AG04450 (cell line): ENCODE results near the gene UGP2. TPM values are rescaled to one million over a fixed set of nuclear protein-coding genes. Genes with fewer than 3 reads are reported as not detected.

Source experiments
- CTCF ChIA-PET: fragments of 300-600, 350-600 bp; formaldehyde crosslinking; extraction: SDS; loops from one replicate; lab custom pipeline; 2022; ENCODE audit warnings: antibody characterized with exemption, inconsistent platforms; lab: Charles Lee
- POLR2A ChIA-PET: fragments of 350-600 bp; formaldehyde crosslinking; extraction: SDS; loops from one replicate; lab custom pipeline; 2021; ENCODE audit warnings: antibody characterized with exemption, inconsistent platforms; lab: Yijun Ruan, JAX
- DNase-seq: peaks from one replicate; pipeline ENCODE4 v3.0.0-alpha.2; 2011; ENCODE audit warnings: low read depth, low spot score
- H3K27ac ChIP-seq: one replicate; pipeline ENCODE4 v1.5.1; 2012; ENCODE audit warnings: low read depth, low read length, control low read depth
- H3K27me3 ChIP-seq: one replicate; pipeline ENCODE4 v1.6.0; 2012; ENCODE audit warnings: low read length; ENCODE audit not compliant: control insufficient read depth, insufficient read depth
- H3K4me3 ChIP-seq: 2 replicates; pipeline ENCODE4 v1.5.1; 2011; ENCODE audit warnings: mild to moderate bottlenecking, low read depth, low read length, control low read depth
- H3K9me3 ChIP-seq: 2 replicates; pipeline ENCODE4 v1.5.1; 2012; ENCODE audit warnings: low read length; ENCODE audit not compliant: control insufficient read depth, insufficient read depth
- polyA plus RNA-seq: library from polyadenylated mRNA; depleted of rRNA; stranded (reverse); fragments of >200 nt; gene quantifications from 2 replicates; pipeline ENCODE4 v1.2.3, GENCODE V29; 2011
- TF ChIP-seq, protein P1 (sequence below): IDR thresholded peaks from 2 replicates; pipeline ENCODE4 v1.5.1; 2011; ENCODE audit warnings: low read depth, low read length, control low read depth, inconsistent platforms

UGP2 gene
- polyA plus RNA-seq, 1 experiment, result 121 TPM

DNA sequence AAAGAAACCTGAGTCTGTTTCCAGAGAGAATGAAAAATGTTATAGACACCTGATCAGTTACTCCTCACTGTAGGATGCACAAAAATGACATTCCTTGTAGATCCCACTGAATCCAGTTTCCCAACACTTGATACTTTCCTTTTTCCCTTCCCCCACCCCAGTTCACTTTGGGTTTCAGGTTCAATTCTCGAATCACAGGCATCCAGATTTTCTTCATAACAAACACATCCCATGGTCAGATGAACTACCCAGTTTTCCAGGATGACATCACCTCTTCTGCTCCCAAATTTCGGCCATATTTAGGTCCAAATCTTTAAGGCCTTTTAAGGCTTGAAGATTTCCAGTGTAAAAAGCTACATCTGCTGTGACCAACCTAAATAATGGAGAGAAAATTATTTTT lies 51.5 kb downstream of the UGP2 start:
- ChIA-PET POLR2A (no interaction called here), CTCF (interaction anchor here (0.7 to 1.2 kb wide), 2 partner anchors 13 to 32 kb away, joined by 3 read pairs; no protein-coding TSS in a partner anchor)
- TF ChIP-seq, protein P1, sequence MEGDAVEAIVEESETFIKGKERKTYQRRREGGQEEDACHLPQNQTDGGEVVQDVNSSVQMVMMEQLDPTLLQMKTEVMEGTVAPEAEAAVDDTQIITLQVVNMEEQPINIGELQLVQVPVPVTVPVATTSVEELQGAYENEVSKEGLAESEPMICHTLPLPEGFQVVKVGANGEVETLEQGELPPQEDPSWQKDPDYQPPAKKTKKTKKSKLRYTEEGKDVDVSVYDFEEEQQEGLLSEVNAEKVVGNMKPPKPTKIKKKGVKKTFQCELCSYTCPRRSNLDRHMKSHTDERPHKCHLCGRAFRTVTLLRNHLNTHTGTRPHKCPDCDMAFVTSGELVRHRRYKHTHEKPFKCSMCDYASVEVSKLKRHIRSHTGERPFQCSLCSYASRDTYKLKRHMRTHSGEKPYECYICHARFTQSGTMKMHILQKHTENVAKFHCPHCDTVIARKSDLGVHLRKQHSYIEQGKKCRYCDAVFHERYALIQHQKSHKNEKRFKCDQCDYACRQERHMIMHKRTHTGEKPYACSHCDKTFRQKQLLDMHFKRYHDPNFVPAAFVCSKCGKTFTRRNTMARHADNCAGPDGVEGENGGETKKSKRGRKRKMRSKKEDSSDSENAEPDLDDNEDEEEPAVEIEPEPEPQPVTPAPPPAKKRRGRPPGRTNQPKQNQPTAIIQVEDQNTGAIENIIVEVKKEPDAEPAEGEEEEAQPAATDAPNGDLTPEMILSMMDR, result no peak
- Histone ChIP-seq H3K4me3 (no peak overlapping the region), H3K9me3 (no peaks in the 10 kb centered on the region), H3K27ac (no peak overlapping the region), H3K27me3 (no peaks in the 10 kb centered on the region)
- no peak for DNase-seq

DNA sequence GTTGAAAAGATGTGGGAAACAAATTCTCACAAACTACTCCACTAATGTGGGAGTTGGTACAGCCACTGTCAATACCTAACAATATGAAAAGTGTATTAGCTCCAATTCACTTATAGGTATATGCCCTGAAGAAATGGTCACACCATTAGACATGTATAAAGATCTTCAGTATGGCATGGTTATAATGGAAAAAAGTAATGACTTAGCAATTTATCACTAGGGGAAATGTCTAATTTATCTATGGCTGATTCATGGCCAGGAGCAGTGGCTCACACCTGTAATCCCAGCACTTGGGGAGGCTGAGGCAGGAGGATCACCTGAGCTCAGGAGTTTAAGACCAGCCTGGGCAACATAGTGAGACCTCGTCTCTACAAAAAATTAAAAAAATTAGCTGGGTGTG lies 52.5 kb downstream of the UGP2 start:
- no peak for DNase-seq
- POLR2A ChIA-PET, result no interaction called here
- CTCF ChIA-PET, result no interaction called here
- Histone ChIP-seq H3K9me3 (no peaks in the 10 kb centered on the region), H3K27ac (no peak overlapping the region), H3K4me3 (no peak overlapping the region), H3K27me3 (no peaks in the 10 kb centered on the region)
- TF ChIP-seq, protein P1, result no peak

DNA sequence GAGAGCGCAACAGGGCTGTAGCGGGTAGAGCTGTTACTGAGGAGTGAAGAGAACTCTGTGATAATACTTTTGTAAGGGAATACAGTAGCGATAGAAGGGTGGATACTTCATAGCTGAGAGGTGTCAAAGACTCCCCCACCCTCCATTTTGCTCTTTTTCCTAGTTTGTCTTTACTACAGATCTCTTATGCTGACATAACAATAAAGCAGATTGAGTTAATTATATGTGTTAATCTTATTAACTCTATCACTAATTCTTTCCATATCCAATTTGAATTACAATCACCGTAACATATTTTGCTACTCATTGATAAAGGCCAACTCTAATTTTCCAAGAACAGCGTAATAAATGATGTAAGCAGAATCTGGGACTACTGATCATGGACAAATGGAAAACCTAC lies 57.1 kb downstream of the UGP2 start:
- Histone ChIP-seq H3K27ac (no peak overlapping the region), H3K4me3 (no peak overlapping the region), H3K9me3 (peaks cover 5% of the 10 kb centered on the region), H3K27me3 (no peaks in the 10 kb centered on the region)
- TF ChIP-seq, protein P1, result no peak
- POLR2A ChIA-PET, result no interaction called here
- DNase-seq, result no peak
- CTCF ChIA-PET, result interaction anchor here (0.6 to 2.0 kb wide), 4 partner anchors 37 to 220 kb away, joined by 4 to 9 read pairs (median 6); no protein-coding TSS in a partner anchor

DNA sequence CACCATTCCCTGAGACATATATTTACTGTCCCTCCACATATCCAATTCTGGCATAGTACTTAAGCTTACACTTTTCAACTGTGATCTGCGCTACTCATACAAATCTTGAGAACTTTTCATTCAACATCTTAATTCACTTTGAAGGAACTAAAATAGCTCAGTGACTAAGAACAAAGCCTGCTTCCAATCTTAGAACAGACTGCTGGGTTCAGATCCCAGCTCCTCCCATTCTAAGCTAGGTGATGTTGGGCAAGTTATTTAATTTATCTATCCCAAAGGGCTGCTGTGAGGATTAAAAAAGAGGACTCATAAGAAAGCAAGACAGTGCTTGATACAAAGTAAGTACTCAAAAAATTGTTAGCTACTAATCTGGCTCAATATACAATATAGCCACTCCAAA lies 57.9 kb downstream of the UGP2 start:
- Histone ChIP-seq H3K27ac (no peak overlapping the region), H3K27me3 (no peaks in the 10 kb centered on the region), H3K4me3 (no peak overlapping the region), H3K9me3 (peaks cover 5% of the 10 kb centered on the region)
- CTCF ChIA-PET, result interaction anchor here (1.3 to 2.0 kb wide), 2 partner anchors 39 to 201 kb away, joined by 6 to 9 read pairs; no protein-coding TSS in a partner anchor
- DNase-seq, result no peak
- TF ChIP-seq, protein P1, result no peak
- POLR2A ChIA-PET, result no interaction called here

DNA sequence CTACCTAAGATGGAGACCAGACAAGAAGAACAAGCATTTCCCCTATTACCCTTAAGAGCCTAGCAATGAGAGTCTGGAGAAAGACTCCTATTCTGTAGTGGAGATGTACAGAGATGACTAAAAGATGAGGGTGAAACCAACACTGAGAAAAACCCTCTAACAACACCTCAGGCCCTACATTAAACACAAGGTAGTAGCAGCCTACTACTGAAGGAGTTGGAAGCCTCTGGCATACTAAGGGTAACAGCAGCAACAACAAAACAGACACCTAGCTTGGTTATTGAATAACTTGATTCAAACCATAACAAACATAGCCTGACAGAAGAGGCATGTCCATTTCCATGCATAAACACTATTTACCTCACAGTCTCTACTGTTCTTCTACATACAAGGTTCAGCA lies 60.5 kb downstream of the UGP2 start:
- DNase-seq, result no peak
- CTCF ChIA-PET, result no interaction called here

More for the DNA sequence above, 60.5 kb downstream of the UGP2 start:
- TF ChIP-seq, protein P1, result no peak
- POLR2A ChIA-PET, result no interaction called here
- Histone ChIP-seq H3K27ac (no peak overlapping the region), H3K9me3 (peaks cover 5% of the 10 kb centered on the region), H3K27me3 (no peaks in the 10 kb centered on the region), H3K4me3 (no peak overlapping the region)
